Liver (tissue), 3 donors: ENCODE measurements around the gene TOR3A.

Source experiments
- CTCF ChIP-seq: fragments of 150-350 bp; IDR thresholded peaks from 2 replicates; pipeline ENCODE4 v1.5.1; 2017; ENCODE audit warnings: improper control_type of control experiment, low read depth, low read length; ENCODE audit not compliant: missing input control
- GABPA ChIP-seq, 2 donors: IDR thresholded peaks in 1 of 2; conservative IDR thresholded peaks in 1 of 2; 2 replicates each; pipeline ENCODE4 v1.6.1; 2016; ENCODE audit warnings: antibody characterized with exemption in 2 of 2, mild to moderate bottlenecking in 1 of 2, moderate library complexity in 1 of 2
- JUND ChIP-seq, 2 donors: IDR thresholded peaks; 2 replicates each; pipeline ENCODE4 v1.6.1; 2016; ENCODE audit warnings: antibody characterized with exemption in 2 of 2
- RXRA ChIP-seq, 2 donors: IDR thresholded peaks; 2 replicates each; pipeline ENCODE4 v1.6.1; 2017 to 2018; ENCODE audit warnings: antibody characterized with exemption in 2 of 2, mild to moderate bottlenecking in 1 of 2
- TAF1 ChIP-seq: conservative IDR thresholded peaks from 2 replicates; pipeline ENCODE4 v1.6.1; 2016; ENCODE audit warnings: antibody characterized with exemption, mild to moderate bottlenecking
- YY1 ChIP-seq: IDR thresholded peaks from 2 replicates; pipeline ENCODE4 v1.6.1; 2016; ENCODE audit warnings: antibody characterized with exemption, mild to moderate bottlenecking
- TF ChIP-seq, protein P1 (sequence below): IDR thresholded peaks from 2 replicates; pipeline ENCODE4 v1.6.1; 2016; ENCODE audit warnings: antibody characterized with exemption
- donor health status: healthy.
- donor health status: healthy.

- no peak for TF ChIP-seq CTCF
- TF ChIP-seq RXRA (IDR thresholded peaks at IDR 0.05) = no peak
- no peak for TF ChIP-seq TAF1
- no peak for TF ChIP-seq JUND (IDR thresholded peaks at IDR 0.05)
- TF ChIP-seq, protein P1, sequence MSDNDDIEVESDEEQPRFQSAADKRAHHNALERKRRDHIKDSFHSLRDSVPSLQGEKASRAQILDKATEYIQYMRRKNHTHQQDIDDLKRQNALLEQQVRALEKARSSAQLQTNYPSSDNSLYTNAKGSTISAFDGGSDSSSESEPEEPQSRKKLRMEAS = no peak
- TF ChIP-seq YY1 = no peak
- TF ChIP-seq GABPA (IDR thresholded peaks at IDR 0.05 in 1 of 2, conservative IDR thresholded peaks at IDR 0.05 in 1 of 2) = no peak
These were observed 55.9 kb downstream of the TOR3A start for GRCh38 chr1:179137617-179138255.
